ENCODE measurements around the gene KCNQ5.

KCNQ5 gene

GRCh38 chr6:72925136-72925535 is 303.3 kb downstream of the KCNQ5 start:
- no peak for DNase-seq

GRCh38 chr6:72930556-72931132 is 308.8 kb downstream of the KCNQ5 start:
- DNase-seq, result no peak

- DNase-seq, result no peak
These were observed 309.5 kb downstream of the KCNQ5 start for GRCh38 chr6:72931325-72931887.

- DNase-seq, result no peak
These were observed 311.4 kb downstream of the KCNQ5 start for GRCh38 chr6:72933233-72933632.

GRCh38 chr6:72936766-72937559 is 315.1 kb downstream of the KCNQ5 start:
- peak; percentile 9 for DNase-seq

- no peak for DNase-seq
These were observed 316.2 kb downstream of the KCNQ5 start for GRCh38 chr6:72938104-72938503.

- no peak for DNase-seq
These were observed 317.1 kb downstream of the KCNQ5 start for GRCh38 chr6:72939004-72939403.

- no peak for DNase-seq
These were observed 318.4 kb downstream of the KCNQ5 start for GRCh38 chr6:72940265-72940664.

- DNase-seq, result no peak
These were observed 319.4 kb downstream of the KCNQ5 start for GRCh38 chr6:72941263-72941662.

- no peak for DNase-seq
These were observed 319.9 kb downstream of the KCNQ5 start for GRCh38 chr6:72941751-72942150.

GRCh38 chr6:72943699-72944098 is 321.8 kb downstream of the KCNQ5 start:
- DNase-seq, result no peak

- no peak for DNase-seq
These were observed 322.8 kb downstream of the KCNQ5 start for GRCh38 chr6:72944660-72945059.

- peak; percentile 73 for DNase-seq
These were observed 324.9 kb downstream of the KCNQ5 start for GRCh38 chr6:72946774-72947173.

GRCh38 chr6:72947534-72947933 is 325.7 kb downstream of the KCNQ5 start:
- no peak for DNase-seq

- DNase-seq, result no peak
These were observed 326.3 kb downstream of the KCNQ5 start for GRCh38 chr6:72948153-72948552.

GRCh38 chr6:72950114-72950860 is 328.4 kb downstream of the KCNQ5 start:
- DNase-seq, result peak; percentile 64

GRCh38 chr6:72952808-72953630 is 331.2 kb downstream of the KCNQ5 start:
- peak; percentile 58 for DNase-seq

GRCh38 chr6:72953971-72954381 is 332.1 kb downstream of the KCNQ5 start:
- peak; percentile 60 for DNase-seq

GRCh38 chr6:72954716-72955115 is 332.9 kb downstream of the KCNQ5 start:
- no peak for DNase-seq

GRCh38 chr6:72955666-72956065 is 333.8 kb downstream of the KCNQ5 start:
- peak; percentile 18 for DNase-seq

GRCh38 chr6:72956272-72956671 is 334.4 kb downstream of the KCNQ5 start:
- no peak for DNase-seq

- no peak for DNase-seq
These were observed 338.0 kb downstream of the KCNQ5 start for GRCh38 chr6:72959821-72960220.

- DNase-seq, result no peak
These were observed 342.1 kb downstream of the KCNQ5 start for GRCh38 chr6:72963946-72964345.

All from NCI-H226 (cell line).